ENCODE measurements around the gene TTLL11. TPM values are rescaled to one million over a fixed set of nuclear protein-coding genes. Genes with fewer than 3 reads are reported as not detected.

TTLL11 gene
- total RNA-seq, 2 experiments from 2014 or later = 0.56 to 1.4 TPM

DNA sequence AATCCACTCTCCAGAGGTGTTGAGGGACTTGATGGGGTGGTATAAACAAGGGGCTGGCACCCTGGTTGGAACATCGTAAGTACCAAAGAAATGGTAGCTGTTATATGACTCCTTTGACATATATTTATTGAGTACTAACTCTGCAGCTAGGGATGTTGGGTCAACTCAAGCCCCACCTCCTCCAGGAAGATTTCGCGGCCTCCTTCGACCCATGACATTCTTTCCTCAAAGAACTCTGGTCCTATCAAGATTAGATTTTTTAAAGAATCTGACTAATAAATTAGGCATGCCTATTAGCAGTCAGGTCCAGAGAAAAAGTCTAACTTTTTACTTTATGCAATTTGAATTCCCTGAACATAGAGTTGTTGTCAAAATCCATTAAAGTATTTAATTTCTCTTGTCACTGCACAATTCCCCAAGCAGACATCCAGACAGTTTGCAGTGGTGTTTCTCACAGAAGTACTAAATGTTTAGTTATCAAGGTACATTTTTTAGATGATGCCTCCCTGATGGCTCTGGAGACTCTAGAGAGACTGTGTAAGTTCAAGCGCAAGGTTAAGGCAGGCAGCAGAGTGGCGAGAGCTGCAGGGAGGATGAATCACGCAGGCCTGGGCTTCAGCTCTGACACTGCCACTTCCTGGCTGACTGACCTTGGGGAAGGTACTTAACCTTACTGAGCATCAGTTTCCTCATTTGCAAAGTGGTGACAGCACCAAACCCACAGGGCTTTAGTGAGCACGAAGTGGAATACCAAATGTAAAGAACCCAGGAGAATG is 209.6 kb downstream of the TTLL11 start:
- H3K27me3 Mint-ChIP-seq = no peaks in the 10 kb centered on the region
- peaks cover 36% of the 10 kb centered on the region for H3K4me1 Mint-ChIP-seq (ENCODE audit: low read depth)
- CTCF ChIA-PET = no interaction called here
- no peak for TF ChIP-seq CTCF (IDR thresholded peaks at IDR 0.05)
- intact Hi-C loops (cut with micrococcal nuclease) = no loop called here
- DNase-seq (peak; percentile 25), ATAC-seq (peak; percentile 47)
- POLR2A ChIA-PET = no interaction called here
- H3K36me3 Mint-ChIP-seq (ENCODE audit: low read depth) = no peaks in the 10 kb centered on the region
- H3K9me3 Mint-ChIP-seq = no peaks in the 10 kb centered on the region
- H3K4me3 Mint-ChIP-seq = no peak overlapping the region
- H3K27ac Mint-ChIP-seq = no peak overlapping the region

DNA sequence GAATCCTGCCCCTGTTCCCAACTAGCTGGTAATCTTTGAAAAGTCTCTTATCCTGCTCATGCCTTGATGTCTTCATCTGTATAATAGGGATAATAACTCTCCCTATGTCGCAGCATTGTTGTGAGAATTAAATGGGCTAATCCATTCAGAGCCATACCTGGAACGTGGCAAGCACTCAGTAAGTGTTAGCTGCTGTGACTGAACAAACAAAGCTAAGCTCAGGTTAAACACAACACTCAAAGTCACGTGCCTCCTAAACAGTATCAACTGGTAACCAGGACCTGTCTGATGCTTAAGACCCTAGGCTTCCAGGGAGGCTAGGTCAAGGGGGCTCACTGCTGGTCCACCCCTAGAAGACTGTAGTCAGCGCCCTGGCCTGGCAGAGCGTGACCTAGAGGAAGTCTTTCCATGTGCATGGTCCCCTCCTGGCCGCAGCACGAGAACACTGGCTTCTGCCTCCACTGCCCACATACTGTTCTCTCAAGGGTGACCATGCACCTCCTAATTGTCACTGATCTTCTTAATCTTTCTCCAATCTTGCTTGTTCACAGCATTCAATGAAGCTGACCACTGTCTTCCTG is 211.1 kb downstream of the TTLL11 start:
- ChIA-PET CTCF (no interaction called here), POLR2A (no interaction called here)
- Mint-ChIP-seq H3K27me3 (no peaks in the 10 kb centered on the region), H3K4me1 (ENCODE audit: low read depth) (peaks cover 22% of the 10 kb centered on the region), H3K27ac (no peak overlapping the region), H3K36me3 (ENCODE audit: low read depth) (no peaks in the 10 kb centered on the region), H3K4me3 (no peak overlapping the region), H3K9me3 (no peaks in the 10 kb centered on the region)
- no peak for TF ChIP-seq CTCF (IDR thresholded peaks at IDR 0.05)
- intact Hi-C loops (cut with micrococcal nuclease) = no loop called here
- ATAC-seq = no peak
- DNase-seq = no peak

DNA sequence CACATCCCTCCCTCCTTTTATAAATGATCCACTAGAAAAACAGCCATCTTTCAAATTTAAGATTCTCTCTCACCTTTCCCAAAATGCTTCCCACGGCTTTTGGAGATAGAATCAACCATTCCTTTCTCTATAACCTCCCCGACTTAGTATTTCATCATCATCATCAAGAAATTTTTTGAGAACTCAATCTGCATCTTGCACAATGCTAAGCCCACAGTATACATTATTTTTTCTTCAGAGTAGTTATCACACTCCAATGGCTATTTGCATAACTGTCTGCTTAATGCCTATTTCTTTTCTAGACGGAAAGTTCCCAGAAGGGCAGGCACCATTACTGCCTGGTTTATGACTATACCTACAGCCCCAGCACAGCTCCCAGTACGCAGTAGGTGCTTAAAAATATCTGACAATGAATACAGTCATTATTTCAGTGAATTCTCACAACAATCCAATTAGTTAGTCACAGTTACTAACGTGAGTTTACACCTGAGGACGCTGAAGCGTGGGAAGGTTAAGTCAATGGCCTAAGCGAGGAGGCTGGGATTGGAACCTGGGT is 212.7 kb downstream of the TTLL11 start:
- DNase-seq (no peak), ATAC-seq (no peak)
- CTCF ChIA-PET = interaction anchor here (0.9 kb wide), 1 partner anchor 58 kb away, joined by 3 read pairs; no protein-coding TSS in a partner anchor
- no peak for TF ChIP-seq CTCF (IDR thresholded peaks at IDR 0.05)
- intact Hi-C loops (cut with micrococcal nuclease) = no loop called here
- Mint-ChIP-seq H3K27me3 (no peaks in the 10 kb centered on the region), H3K4me3 (no peak overlapping the region), H3K36me3 (ENCODE audit: low read depth) (no peaks in the 10 kb centered on the region), H3K4me1 (ENCODE audit: low read depth) (peaks cover 11% of the 10 kb centered on the region), H3K9me3 (no peaks in the 10 kb centered on the region), H3K27ac (no peak overlapping the region)
- POLR2A ChIA-PET = no interaction called here

DNA sequence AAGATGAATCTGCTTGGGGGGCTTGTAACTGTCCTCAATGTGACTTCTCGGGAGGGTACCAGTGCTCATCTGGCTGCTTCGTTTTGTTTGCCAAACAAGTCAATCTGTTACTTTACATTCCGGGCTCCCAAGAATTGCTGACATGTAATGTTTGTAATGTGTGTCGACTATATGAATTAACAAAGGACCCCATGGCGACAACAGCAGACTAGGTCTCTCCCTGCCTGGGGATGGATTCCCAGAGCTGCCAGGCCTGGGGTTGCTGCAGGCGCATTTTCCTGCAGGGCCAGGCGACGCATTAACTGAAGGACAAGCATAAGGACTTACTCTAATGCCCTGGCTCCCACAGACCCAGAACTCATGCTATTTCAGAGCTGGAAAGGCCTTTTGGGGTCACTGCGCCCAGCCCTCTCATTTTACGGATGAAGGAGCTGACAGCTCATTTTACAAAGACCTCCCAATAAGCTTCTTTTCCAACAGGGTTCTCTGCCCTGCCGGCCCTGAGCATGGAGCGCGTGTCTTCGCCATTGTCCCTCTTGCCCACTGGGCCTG is 214.8 kb downstream of the TTLL11 start:
- ChIA-PET POLR2A (no interaction called here), CTCF (no interaction called here)
- Mint-ChIP-seq H3K9me3 (no peaks in the 10 kb centered on the region), H3K27me3 (no peaks in the 10 kb centered on the region), H3K4me1 (ENCODE audit: low read depth) (no peaks in the 10 kb centered on the region), H3K27ac (no peak overlapping the region), H3K4me3 (no peak overlapping the region), H3K36me3 (ENCODE audit: low read depth) (no peaks in the 10 kb centered on the region)
- intact Hi-C loops (cut with micrococcal nuclease) = no loop called here
- no peak for TF ChIP-seq CTCF (IDR thresholded peaks at IDR 0.05)
- DNase-seq (no peak), ATAC-seq (no peak)

Data from activated CD8-positive, alpha-beta T cell treated with anti-CD3 and anti-CD28 coated beads for 36 hours (primary cell).